Caki2 (cell line): Measurements from ENCODE around the gene CPA1. TPM values are rescaled to one million over a fixed set of nuclear protein-coding genes. Genes with fewer than 3 reads are reported as not detected.

ENCODE experiments used
- DNase-seq: peaks from one replicate; pipeline ENCODE4 v3.0.0-alpha.2; 2015; ENCODE audit warnings: low read depth
- in situ Hi-C: cut with HindIII; loops from 2 replicates; pipeline ENCODE4 v1.10.0; 2016; ENCODE audit warnings: low sequenced_read_pairs, low pct_unique_long_range_greater_than_20kb, mixed read lengths
- total RNA-seq: library from RNA; depleted of rRNA; stranded (reverse); fragments of >200 nt; shearing (Covaris generic); gene quantifications from 2 replicates; pipeline ENCODE4 v1.2.3, GENCODE V29; 2014; ENCODE audit warnings: low replicate concordance

CPA1 gene
- total RNA-seq, 1 experiment from 2014 or later = not detected

GRCh38 chr7:130386876-130387275 is 6.6 kb downstream of the CPA1 start:
- in situ Hi-C loops = no loop called here
- no peak for DNase-seq

- in situ Hi-C loops = no loop called here
- no peak for DNase-seq
These were observed 7.0 kb downstream of the CPA1 start for GRCh38 chr7:130387306-130387627.

GRCh38 chr7:130387628-130388403 is 7.5 kb downstream of the CPA1 start:
- DNase-seq = no peak
- in situ Hi-C loops = no loop called here

- in situ Hi-C loops = no loop called here
- DNase-seq = no peak
These were observed 8.4 kb downstream of the CPA1 start for GRCh38 chr7:130388671-130389070.

- no peak for DNase-seq
- in situ Hi-C loops = no loop called here
These were observed 10.2 kb downstream of the CPA1 start for GRCh38 chr7:130390486-130390885.

GRCh38 chr7:130393101-130393561 is 12.8 kb downstream of the CPA1 start:
- in situ Hi-C loops = no loop called here
- no peak for DNase-seq

- in situ Hi-C loops = no loop called here
These were observed 13.6 kb downstream of the CPA1 start for GRCh38 chr7:130393841-130394411.

GRCh38 chr7:130394421-130395195 is 14.3 kb downstream of the CPA1 start:
- in situ Hi-C loops = no loop called here
- no peak for DNase-seq

More at GRCh38 chr7:130393841-130394411, 13.6 kb downstream of the CPA1 start:
- no peak for DNase-seq

- DNase-seq = no peak
- in situ Hi-C loops = no loop called here
These were observed 15.1 kb downstream of the CPA1 start for GRCh38 chr7:130395421-130395820.

- no peak for DNase-seq
- in situ Hi-C loops = no loop called here
These were observed 15.8 kb downstream of the CPA1 start for GRCh38 chr7:130396109-130396508.

GRCh38 chr7:130397051-130397757 is 16.9 kb downstream of the CPA1 start:
- in situ Hi-C loops = no loop called here
- DNase-seq = no peak

GRCh38 chr7:130397758-130398073 is 17.4 kb downstream of the CPA1 start:
- in situ Hi-C loops = no loop called here

GRCh38 chr7:130398526-130399090 is 18.3 kb downstream of the CPA1 start:
- DNase-seq = no peak
- in situ Hi-C loops = no loop called here

More at GRCh38 chr7:130397758-130398073, 17.4 kb downstream of the CPA1 start:
- no peak for DNase-seq

- in situ Hi-C loops = no loop called here
- no peak for DNase-seq
These were observed 19.9 kb downstream of the CPA1 start for GRCh38 chr7:130400120-130400572.

GRCh38 chr7:130401101-130401500 is 20.8 kb downstream of the CPA1 start:
- in situ Hi-C loops = no loop called here
- no peak for DNase-seq

GRCh38 chr7:130401578-130401977 is 21.3 kb downstream of the CPA1 start:
- in situ Hi-C loops = no loop called here
- DNase-seq = no peak

GRCh38 chr7:130405003-130405402 is 24.7 kb downstream of the CPA1 start:
- in situ Hi-C loops = no loop called here

GRCh38 chr7:130409067-130409711 is 28.9 kb downstream of the CPA1 start:
- DNase-seq = no peak
- in situ Hi-C loops = no loop called here

More at GRCh38 chr7:130405003-130405402, 24.7 kb downstream of the CPA1 start:
- DNase-seq = no peak
